ENCODE measurements around the gene STEAP1B.
"Not testable (repeated sequence)": the region's sequence is repeated elsewhere in the genome, so short reads cannot be mapped to it uniquely, and the experiment has no call there.

STEAP1B gene

GRCh38 chr7:22496912-22497311, 3.1 kb downstream of the STEAP1B start:
- not testable (repeated sequence) for DNase-seq (ENCODE audit: low read depth in 3 of 3)

- DNase-seq (ENCODE audit: low read depth in 3 of 3) = not testable (repeated sequence)
Measured at GRCh38 chr7:22496296-22496888, 3.6 kb downstream of the STEAP1B start.

- DNase-seq (ENCODE audit: low read depth in 3 of 3) = not testable (repeated sequence)
Measured at GRCh38 chr7:22493160-22493925, 6.6 kb downstream of the STEAP1B start.

GRCh38 chr7:22488643-22489462, 11.1 kb downstream of the STEAP1B start:
- peak; percentile 15 to 24 (median 20) for DNase-seq (ENCODE audit: low read depth in 3 of 3)

DNA sequence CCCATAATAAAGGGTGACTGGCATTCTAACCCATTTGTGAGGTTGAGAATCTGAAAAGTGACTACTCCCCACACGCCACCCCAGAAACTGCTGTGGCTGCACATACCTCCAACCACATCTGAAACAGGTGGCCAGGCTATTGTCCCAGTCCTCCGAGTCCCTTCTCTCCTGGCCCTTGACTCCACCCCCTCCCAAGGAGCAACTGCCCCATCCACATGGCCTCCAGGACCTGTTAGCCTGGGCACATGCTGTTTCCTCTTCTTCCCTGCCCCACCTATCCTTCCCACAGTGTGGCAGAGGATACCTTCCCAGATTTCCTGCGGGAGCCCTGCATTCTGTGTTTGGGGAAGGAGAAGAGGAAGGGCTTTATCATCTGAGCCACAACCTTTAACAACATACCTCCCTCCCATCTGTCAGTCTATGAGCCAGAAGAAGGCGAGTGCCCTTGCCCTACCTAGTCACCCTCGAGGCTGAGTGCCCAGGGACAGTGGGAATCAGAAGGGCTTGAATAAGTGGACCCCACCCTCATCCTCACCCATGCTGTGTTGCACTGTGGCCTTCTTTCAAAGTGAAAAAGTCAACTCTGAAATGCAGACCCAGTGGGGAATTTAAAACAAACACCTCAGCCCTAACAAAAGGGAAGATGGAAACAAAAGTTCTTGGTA, 11.9 kb downstream of the STEAP1B start:
- DNase-seq (ENCODE audit: low read depth in 3 of 3) = no peak

- no peak for DNase-seq (ENCODE audit: low read depth in 3 of 3)
Measured at GRCh38 chr7:22486597-22486996, 13.4 kb downstream of the STEAP1B start.

DNA sequence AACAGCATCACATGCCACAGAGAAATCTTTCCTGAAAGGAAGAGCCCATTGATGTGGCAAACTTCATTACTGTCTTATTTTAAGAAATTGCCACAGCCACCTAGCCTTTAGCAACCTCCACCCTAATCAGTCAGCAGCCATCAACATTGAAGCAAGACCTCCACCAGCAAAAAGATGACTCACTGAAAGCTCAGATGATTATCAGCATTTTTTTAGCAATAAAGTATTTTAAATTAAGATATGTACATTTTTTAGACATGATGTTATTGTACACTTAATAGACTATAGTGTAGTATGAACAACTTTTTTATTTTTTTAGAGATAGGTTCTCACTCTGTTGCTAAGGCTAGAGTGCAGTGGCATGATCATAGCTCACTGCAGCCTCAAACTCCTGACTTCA, 14.8 kb downstream of the STEAP1B start:
- DNase-seq (ENCODE audit: low read depth in 3 of 3) = no peak

DNA sequence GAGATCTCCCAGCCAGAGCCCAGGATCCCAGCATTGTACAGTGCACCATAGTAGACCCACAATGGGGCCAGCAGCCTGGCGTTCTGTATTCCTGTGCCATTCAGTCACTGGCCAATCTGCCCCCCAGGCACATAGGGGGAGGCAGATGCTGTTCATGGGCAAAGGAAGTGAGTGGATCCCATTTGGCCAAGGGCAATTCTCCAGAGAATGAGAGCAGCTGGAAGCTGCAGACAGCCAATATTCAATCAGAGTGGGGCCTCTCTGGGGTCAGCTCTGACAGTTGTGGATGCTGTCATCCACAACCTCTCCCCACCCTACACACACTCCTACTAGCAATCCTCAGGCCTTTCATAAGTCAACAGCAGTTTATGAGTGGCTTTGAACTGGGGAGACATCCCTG, 17.5 kb downstream of the STEAP1B start:
- no peak for DNase-seq (ENCODE audit: low read depth in 3 of 3)

GRCh38 chr7:22481726-22482125, 18.3 kb downstream of the STEAP1B start:
- no peak for DNase-seq (ENCODE audit: low read depth in 3 of 3)

- no peak for DNase-seq (ENCODE audit: low read depth in 3 of 3)
Measured at GRCh38 chr7:22480523-22481075, 19.4 kb downstream of the STEAP1B start.

DNA sequence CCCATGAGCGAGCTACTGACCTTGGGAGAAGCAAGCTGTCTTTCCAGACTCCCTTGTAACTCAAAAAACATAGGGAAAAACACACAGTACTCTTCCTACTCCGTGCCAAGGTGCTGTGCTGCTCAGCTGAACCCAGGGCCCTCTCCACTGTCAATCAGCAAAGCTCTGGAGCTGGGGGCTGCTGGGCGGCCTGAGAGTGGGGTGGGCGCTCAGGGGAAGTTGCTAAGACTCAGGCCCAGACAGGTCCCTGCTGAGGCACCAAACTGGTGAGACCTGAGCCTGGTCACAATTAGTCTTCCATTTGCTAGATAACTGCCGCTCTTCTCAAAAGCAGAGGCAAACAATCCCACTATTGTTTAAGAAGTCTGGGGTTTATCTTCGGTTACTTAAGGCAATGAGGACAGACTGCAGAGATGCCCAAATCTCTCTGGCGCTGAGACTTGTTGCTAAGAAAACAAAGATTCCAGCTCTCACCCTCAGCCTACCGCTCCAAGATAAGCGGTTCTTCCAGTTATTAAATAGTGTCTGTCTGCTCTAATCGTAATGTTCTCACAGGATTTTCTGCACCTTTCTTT, 22.0 kb downstream of the STEAP1B start:
- no peak for DNase-seq (ENCODE audit: low read depth in 3 of 3)

DNA sequence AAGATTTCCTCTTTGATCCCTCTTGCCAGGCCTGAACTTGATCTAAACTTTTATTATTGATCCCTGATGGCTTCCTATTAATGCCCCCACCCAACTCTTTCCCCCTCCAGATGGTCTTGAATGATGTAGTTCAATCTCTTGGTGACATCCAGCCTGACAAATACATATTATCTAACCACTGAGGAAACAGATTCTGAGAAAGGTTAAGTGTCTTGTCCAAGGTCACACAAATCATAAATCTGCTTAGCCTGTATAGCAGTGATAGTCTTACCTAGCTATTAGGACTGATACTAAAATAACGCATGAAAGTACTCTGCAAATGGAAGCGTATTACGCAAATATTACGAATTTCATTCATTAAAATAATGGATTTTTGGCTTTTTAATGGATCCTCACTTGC, 22.7 kb downstream of the STEAP1B start:
- no peak for DNase-seq (ENCODE audit: low read depth in 3 of 3)

DNA sequence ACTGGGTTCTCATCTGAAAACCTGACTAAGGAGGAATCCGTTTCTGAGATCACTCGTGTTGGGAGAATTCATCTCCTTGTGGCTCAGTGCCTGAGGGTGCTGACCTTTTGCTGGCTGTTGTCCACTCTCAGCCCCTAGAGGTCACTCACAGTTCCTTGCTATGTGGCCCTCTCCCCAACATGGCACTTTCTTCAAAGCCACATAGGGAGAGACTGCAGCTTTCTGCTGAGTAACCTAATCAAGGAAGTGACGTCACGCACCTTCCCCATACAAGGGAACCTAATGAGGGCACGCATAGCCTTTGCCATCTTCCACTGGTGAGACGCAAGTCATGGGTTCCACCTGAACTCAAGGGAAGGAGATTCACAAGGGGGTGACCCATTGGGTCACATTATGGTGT, 23.2 kb downstream of the STEAP1B start:
- no peak for DNase-seq (ENCODE audit: low read depth in 3 of 3)

DNA sequence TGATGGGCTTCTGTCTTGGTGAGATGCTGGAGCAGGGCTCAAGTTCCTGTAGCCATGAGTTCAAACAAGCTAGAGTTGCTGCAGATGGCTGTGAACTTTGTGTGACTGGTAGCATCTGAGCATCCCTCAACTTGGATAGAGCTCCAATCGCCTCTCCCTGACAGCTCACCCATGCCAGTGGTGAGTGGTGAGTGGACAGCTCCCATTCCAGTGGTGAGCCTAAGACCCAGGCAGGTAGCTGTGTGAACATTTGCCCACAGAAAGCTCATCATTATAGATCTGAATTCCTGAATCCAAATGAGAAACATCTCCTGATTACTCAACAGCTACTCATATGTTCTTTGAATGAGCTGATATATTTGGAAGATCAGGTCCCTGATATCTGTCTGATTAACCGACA, 25.3 kb downstream of the STEAP1B start:
- DNase-seq (ENCODE audit: low read depth in 3 of 3) = no peak

DNA sequence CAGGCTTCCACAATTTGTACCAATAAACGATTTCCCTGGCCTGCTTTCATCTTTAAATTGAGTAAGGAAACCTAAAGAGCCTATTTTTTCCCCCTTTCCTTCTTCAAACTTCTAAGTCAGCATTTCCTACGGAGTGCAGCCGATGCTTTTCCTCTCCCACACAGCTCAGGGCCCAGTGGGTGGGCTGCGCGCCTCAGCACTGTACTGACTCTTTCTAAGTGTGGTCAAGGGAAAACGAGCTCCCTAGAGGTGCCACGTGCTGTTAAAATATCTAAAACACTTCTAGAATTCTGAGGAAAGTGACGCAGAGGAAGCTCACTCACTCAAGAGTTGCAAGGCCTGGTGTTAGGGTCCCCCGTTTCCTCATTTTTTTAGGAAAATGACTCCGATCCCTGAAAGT, 29.0 kb downstream of the STEAP1B start:
- no peak for DNase-seq (ENCODE audit: low read depth in 3 of 3)

GRCh38 chr7:22469371-22470143, 30.4 kb downstream of the STEAP1B start:
- DNase-seq (ENCODE audit: low read depth in 3 of 3) = no peak

GRCh38 chr7:22468609-22469008, 31.4 kb downstream of the STEAP1B start:
- no peak for DNase-seq (ENCODE audit: low read depth in 3 of 3)

DNA sequence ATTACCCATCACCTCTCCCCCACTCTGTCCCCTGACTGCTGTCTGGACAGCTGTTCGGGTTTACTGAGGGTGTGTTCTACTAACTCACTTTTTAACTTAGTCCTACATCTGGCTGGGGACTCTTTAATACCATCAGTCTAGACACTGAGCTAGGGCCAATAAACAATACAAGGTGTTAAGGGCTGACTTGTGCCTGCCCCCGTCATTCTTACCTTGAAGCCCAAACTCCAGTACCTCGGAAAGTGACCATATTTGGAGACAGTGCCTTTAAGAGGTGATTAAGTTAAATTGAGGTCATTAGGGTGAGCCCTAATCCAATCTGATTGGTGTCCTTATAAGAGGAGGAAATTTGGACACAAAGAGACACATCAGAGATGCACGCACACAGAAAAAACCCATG, 35.7 kb downstream of the STEAP1B start:
- no peak for DNase-seq (ENCODE audit: low read depth in 3 of 3)

DNA sequence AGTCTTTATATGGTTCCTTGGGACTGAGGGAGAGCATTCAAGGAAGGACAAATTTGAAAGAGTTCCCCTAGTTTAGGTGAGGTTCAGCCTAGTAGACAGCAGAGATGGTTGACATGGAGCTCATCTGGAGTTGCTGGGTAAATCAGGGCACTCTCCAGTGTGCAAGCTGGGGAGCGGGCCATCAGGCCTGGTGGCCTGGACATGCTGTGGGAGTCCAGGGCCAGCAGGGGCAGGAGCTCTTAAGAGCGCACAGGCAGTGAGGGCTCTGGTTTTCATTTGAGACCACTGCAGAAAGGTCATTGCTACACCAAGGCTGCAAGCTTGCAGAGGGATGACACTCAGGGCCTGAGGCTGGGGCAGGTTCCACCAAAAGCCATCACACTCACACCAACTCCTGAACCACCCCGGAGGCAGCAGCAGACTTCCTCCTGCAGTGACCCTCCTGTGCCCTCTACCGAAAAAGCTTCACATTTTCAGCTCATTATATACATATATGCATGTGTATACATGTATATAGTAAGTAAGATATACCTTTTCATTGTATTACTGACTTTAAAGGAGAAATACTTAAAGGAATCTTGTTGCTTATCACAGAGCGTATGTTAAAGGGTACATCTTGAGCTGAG, 39.5 kb downstream of the STEAP1B start:
- DNase-seq (ENCODE audit: low read depth in 3 of 3) = no peak

- no peak for DNase-seq (ENCODE audit: low read depth in 3 of 3)
Measured at GRCh38 chr7:22457471-22457870, 42.5 kb downstream of the STEAP1B start.

Measured in stimulated activated CD4-positive, alpha-beta T cell treated with anti-CD3 and anti-CD28 coated beads, TNF-alpha, amount 100 ng/mL, for 4 hours (primary cell).